ENCODE results near the gene CYTH4. TPM values are rescaled to one million over a fixed set of nuclear protein-coding genes. Genes with fewer than 3 reads are reported as not detected.

The CYTH4 gene
- total and polyA plus RNA-seq, 2 experiments from 2014 or later = not detected

DNA sequence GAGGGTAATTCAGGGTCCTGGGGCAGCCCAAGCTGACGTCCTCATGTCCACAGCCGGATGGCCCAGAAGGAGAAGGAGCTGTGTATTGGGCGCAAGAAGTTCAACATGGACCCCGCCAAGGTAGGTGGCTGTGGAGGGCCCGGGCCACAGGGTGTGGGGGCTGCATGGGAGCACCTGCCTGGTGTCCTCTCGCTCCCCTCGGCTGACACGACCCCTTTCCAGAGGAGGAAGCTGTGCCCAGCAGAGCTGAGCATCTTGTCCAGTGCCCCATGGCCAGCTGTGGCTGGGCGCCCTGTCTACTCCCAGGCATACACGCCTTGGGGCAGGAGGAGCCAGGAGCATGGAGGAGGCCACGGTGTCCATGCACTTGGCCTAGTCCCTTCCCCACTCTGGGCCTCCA lies 13.6 kb downstream of the CYTH4 start (continued):
- TF ChIP-seq, protein P1, sequence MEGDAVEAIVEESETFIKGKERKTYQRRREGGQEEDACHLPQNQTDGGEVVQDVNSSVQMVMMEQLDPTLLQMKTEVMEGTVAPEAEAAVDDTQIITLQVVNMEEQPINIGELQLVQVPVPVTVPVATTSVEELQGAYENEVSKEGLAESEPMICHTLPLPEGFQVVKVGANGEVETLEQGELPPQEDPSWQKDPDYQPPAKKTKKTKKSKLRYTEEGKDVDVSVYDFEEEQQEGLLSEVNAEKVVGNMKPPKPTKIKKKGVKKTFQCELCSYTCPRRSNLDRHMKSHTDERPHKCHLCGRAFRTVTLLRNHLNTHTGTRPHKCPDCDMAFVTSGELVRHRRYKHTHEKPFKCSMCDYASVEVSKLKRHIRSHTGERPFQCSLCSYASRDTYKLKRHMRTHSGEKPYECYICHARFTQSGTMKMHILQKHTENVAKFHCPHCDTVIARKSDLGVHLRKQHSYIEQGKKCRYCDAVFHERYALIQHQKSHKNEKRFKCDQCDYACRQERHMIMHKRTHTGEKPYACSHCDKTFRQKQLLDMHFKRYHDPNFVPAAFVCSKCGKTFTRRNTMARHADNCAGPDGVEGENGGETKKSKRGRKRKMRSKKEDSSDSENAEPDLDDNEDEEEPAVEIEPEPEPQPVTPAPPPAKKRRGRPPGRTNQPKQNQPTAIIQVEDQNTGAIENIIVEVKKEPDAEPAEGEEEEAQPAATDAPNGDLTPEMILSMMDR (conservative IDR thresholded peaks at IDR 0.05; ENCODE audit: low read depth in 2 of 2) = no peak
- TF ChIP-seq ZNF114 (CRISPR knock-in tag; IDR thresholded peaks at IDR 0.05) (no peak), EZH2phosphoT487 (IDR thresholded peaks at IDR 0.05; ENCODE audit: unreplicated experiment) (no peak), STAT1 (IDR thresholded peaks at IDR 0.05; ENCODE audit: unreplicated experiment) (no peak), EZH2 (IDR thresholded peaks at IDR 0.05; ENCODE audit: low read depth, unreplicated experiment) (no peak), JUNB (IDR thresholded peaks at IDR 0.05; ENCODE audit: unreplicated experiment) (no peak), NANOG (IDR thresholded peaks at IDR 0.05; ENCODE audit: borderline replicate concordance) (no peak)
- TF ChIP-seq, protein P2, sequence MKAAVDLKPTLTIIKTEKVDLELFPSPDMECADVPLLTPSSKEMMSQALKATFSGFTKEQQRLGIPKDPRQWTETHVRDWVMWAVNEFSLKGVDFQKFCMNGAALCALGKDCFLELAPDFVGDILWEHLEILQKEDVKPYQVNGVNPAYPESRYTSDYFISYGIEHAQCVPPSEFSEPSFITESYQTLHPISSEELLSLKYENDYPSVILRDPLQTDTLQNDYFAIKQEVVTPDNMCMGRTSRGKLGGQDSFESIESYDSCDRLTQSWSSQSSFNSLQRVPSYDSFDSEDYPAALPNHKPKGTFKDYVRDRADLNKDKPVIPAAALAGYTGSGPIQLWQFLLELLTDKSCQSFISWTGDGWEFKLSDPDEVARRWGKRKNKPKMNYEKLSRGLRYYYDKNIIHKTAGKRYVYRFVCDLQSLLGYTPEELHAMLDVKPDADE (IDR thresholded peaks at IDR 0.05) = no peak

DNA sequence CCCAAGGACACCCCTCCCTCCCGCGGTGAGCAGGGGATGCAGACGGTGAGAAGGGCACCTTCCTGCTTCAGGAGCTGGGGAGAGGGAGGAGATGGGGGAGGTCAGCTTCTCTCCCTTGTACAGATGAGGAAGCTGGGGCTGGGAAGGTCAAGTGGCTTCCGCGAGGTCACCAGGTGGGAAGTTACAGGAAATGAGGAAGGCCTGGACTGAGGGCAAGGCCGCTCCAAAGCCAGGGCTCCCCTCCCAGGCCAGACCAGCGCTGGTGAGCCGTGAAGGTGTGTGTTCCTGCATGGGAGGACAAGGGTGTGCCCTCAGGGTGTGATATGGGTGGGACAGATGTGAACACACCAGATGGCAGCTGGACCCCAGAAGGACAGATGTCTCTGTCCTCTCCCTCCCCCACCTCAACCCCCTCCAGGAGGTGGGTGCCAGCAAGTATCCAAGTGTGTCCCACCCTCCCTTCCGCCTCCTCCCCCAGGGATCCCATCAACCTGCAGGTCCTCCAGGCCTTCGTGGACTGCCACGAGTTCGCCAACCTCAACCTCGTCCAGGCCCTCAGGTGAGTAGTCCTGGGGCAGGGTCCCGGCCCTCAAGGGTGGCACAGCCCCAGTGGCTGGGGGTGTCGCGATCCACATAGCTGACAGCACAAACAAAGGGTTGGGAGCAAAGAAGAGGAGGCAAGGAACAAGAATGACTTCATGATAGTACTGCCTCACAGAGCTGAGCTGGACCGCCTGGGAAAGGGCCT lies 16.6 kb downstream of the CYTH4 start:
- ATAC-seq (no peak), DNase-seq (ENCODE audit: low spot score) (no peak)
- H3K27ac ChIP-seq (ENCODE audit: low read depth) = no peak overlapping the region
- no peak overlapping the region for H2AFZ ChIP-seq
- Mint-ChIP-seq H3K4me3 (no peak overlapping the region), H3K9me3 (no peaks in the 10 kb centered on the region), H3K36me3 (ENCODE audit: low read depth) (no peaks in the 10 kb centered on the region), H3K27me3 (ENCODE audit: insufficient read depth, low read depth, poor library complexity) (peaks cover 18% of the 10 kb centered on the region), H3K4me1 (peaks cover 21% of the 10 kb centered on the region), H3K27ac (no peak overlapping the region)
- TF ChIP-seq, protein P3, sequence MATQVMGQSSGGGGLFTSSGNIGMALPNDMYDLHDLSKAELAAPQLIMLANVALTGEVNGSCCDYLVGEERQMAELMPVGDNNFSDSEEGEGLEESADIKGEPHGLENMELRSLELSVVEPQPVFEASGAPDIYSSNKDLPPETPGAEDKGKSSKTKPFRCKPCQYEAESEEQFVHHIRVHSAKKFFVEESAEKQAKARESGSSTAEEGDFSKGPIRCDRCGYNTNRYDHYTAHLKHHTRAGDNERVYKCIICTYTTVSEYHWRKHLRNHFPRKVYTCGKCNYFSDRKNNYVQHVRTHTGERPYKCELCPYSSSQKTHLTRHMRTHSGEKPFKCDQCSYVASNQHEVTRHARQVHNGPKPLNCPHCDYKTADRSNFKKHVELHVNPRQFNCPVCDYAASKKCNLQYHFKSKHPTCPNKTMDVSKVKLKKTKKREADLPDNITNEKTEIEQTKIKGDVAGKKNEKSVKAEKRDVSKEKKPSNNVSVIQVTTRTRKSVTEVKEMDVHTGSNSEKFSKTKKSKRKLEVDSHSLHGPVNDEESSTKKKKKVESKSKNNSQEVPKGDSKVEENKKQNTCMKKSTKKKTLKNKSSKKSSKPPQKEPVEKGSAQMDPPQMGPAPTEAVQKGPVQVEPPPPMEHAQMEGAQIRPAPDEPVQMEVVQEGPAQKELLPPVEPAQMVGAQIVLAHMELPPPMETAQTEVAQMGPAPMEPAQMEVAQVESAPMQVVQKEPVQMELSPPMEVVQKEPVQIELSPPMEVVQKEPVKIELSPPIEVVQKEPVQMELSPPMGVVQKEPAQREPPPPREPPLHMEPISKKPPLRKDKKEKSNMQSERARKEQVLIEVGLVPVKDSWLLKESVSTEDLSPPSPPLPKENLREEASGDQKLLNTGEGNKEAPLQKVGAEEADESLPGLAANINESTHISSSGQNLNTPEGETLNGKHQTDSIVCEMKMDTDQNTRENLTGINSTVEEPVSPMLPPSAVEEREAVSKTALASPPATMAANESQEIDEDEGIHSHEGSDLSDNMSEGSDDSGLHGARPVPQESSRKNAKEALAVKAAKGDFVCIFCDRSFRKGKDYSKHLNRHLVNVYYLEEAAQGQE (IDR thresholded peaks at IDR 0.05; ENCODE audit: unreplicated experiment) = no peak
- TF ChIP-seq EZH2 (IDR thresholded peaks at IDR 0.05; ENCODE audit: low read depth, unreplicated experiment) = no peak
- no peak for TF ChIP-seq POLR2AphosphoS5 (IDR thresholded peaks at IDR 0.05; ENCODE audit: low read depth)
- H3K27me3 ChIP-seq (ENCODE audit: insufficient read depth) = no peaks in the 10 kb centered on the region
- no peaks in the 10 kb centered on the region for H3K79me2 ChIP-seq (replicated peaks; ENCODE audit: insufficient read depth)
- H4K20me1 ChIP-seq (replicated peaks; ENCODE audit: insufficient read depth) = no peaks in the 10 kb centered on the region
- no peaks in the 10 kb centered on the region; the same call in 1 of the 2 replicates for H3K4me1 ChIP-seq (ENCODE audit: insufficient read depth)
- no peaks in the 10 kb centered on the region for H3K9me2 ChIP-seq (ENCODE audit: insufficient read depth)
- no peaks in the 10 kb centered on the region for H3K36me3 ChIP-seq (ENCODE audit: insufficient read depth)
- no peak overlapping the region for H3K4me3 ChIP-seq
- no peaks in the 10 kb centered on the region for H3F3A ChIP-seq (replicated peaks; ENCODE audit: low read depth)
- H3K4me2 ChIP-seq = no peak overlapping the region

Data from GM23338 (cell line).